Fibroblast of lung (primary cell): ENCODE results near the gene LGALS7B.
"Not testable (repeated sequence)": the region's sequence is repeated elsewhere in the genome, so short reads cannot be mapped to it uniquely, and the experiment has no call there.

Experiments
- CTCF ChIP-seq, 2 donors: IDR thresholded peaks in 1 of 2; conservative IDR thresholded peaks in 1 of 2; 1 replicate in 1 of 2; 2 replicates in 1 of 2; pipeline ENCODE4 v1.5.1; 2011 to 2012; ENCODE audit warnings: low read length in 2 of 2, control low read depth in 1 of 2, inconsistent platforms in 1 of 2, low read depth in 1 of 2, mild to moderate bottlenecking in 1 of 2
- EZH2 ChIP-seq: IDR thresholded peaks from 2 replicates; pipeline ENCODE4 v1.5.1; 2012; ENCODE audit warnings: low read length, control low read depth, mild to moderate bottlenecking; ENCODE audit errors: missing control alignments

- TF ChIP-seq CTCF (conservative IDR thresholded peaks at IDR 0.05 in 1 of 2, IDR thresholded peaks at IDR 0.05 in 1 of 2; ENCODE audit: low read depth in 1 of 2, low read length in 2 of 2); EZH2: not testable (repeated sequence)
Observed at GRCh38 chr19:38825936-38826335, 36.9 kb downstream of the LGALS7B start.
